Epithelial cell of proximal tubule (primary cell): Measurements from ENCODE around the gene TTC19. TPM values are rescaled to one million over a fixed set of nuclear protein-coding genes. Genes with fewer than 3 reads are reported as not detected.
"Not testable (repeated sequence)": the region's sequence is repeated elsewhere in the genome, so short reads cannot be mapped to it uniquely, and the experiment has no call there.

Experiments used
- DNase-seq: peaks from one replicate; pipeline ENCODE4 v3.0.0-alpha.2; 2011; ENCODE audit warnings: low read depth
- H3K4me3 ChIP-seq: 2 replicates; pipeline ENCODE4 v1.5.1; 2011; ENCODE audit warnings: low read depth, mild to moderate bottlenecking, low read length
- total RNA-seq: library from RNA; depleted of rRNA; stranded (reverse); fragments of >200 nt; gene quantifications from 2 replicates; pipeline ENCODE4 v1.2.3, GENCODE V29; 2015
- TF ChIP-seq, protein P1 (sequence below): conservative IDR thresholded peaks from 2 replicates; pipeline ENCODE4 v1.5.1; 2012; ENCODE audit warnings: low read depth, mild to moderate bottlenecking, low read length

The TTC19 gene
- total RNA-seq, 1 donor from 2014 or later: 61.9 TPM

DNA sequence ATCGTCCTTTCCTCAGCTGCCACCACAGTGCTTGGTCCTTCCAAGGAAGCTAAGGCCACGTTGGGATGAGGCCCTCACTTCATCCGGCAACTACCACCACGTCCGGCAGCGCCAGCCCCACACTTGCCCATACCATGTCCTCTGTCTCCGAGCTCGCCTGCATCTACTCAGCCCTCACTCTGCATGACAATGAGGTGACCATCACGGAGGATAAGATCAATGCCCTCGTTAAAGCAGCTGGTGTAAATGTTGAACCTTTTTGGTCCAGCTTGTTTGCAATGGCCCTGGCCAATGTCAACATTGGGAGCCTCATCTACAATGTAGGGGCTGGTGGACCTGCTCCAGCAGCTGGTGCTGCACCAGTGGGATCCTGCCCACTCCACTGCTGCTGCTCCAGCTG lies 44.9 kb downstream of the TTC19 start:
- TF ChIP-seq, protein P1, sequence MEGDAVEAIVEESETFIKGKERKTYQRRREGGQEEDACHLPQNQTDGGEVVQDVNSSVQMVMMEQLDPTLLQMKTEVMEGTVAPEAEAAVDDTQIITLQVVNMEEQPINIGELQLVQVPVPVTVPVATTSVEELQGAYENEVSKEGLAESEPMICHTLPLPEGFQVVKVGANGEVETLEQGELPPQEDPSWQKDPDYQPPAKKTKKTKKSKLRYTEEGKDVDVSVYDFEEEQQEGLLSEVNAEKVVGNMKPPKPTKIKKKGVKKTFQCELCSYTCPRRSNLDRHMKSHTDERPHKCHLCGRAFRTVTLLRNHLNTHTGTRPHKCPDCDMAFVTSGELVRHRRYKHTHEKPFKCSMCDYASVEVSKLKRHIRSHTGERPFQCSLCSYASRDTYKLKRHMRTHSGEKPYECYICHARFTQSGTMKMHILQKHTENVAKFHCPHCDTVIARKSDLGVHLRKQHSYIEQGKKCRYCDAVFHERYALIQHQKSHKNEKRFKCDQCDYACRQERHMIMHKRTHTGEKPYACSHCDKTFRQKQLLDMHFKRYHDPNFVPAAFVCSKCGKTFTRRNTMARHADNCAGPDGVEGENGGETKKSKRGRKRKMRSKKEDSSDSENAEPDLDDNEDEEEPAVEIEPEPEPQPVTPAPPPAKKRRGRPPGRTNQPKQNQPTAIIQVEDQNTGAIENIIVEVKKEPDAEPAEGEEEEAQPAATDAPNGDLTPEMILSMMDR: no peak
- no peak for DNase-seq
- no peak overlapping the region for H3K4me3 ChIP-seq

DNA sequence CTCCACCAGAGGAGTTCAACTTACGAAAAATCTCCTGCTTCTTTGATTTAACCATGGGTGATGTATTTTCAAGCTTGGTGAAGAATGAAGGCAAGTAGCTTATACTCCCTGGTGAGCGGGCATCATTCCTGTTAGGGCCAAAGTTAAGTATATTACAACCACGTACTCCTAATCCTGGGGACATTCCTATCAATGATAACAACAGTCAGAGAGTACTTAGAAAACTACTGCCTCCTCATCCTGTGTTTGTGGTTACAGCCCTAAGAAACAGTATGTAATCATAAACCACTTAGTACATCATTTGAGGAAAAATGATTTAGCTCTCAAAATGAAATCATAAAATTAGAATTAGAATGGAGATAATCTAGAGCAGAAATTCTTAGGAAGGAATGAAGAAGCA lies 47.3 kb downstream of the TTC19 start:
- DNase-seq: no peak
- no peak overlapping the region for H3K4me3 ChIP-seq
- TF ChIP-seq, protein P1: no peak

DNA sequence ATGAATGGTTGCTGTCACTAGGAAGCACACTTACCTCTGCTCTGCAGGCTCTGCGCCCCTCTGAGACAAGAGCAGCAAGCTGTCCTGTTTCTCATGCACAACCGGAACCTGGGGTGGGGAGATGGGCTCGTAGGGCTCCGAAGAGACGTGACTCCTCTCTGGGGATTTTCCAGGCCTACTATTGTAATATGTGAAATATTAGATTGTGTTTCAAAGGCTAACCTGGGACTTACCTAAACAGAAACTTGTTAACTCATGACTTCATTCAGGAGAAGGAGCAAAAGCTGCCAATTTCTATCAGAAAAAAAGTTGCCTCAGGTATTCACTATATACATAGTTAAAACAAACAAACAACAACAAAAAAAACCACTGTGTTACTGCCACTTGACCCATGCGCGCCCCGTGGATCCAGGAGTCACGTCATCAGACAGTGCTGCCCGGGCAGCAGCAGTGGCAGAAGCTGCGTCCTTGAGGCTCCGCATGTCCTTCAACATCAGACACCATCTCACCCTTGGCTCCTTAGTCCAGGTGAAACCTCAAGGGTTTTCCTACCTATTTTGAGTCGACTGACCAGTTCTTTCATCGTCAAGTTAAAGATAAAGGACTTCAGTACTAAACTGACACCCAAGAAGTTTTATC lies 49.3 kb downstream of the TTC19 start:
- TF ChIP-seq, protein P1: no peak
- no peak overlapping the region for H3K4me3 ChIP-seq
- no peak for DNase-seq

DNA sequence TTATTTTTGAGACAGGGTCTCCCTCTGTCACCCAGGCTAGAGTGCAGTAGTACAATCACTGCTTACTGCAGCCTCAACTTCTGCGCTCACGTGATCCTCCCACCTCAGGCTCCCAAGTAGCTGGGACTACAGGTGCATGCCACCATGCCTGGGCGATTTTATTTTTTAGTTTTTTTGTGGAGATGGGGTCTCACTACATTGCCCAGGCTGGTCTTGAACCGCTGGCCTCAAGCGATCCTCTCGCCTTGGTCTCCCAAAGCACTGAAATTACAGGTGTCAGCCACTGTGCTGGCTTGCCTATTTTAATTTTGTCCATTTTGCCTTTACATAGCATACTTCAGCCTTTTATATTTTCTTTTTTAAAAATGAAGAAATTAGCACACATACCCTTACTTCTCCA lies 51.2 kb downstream of the TTC19 start:
- TF ChIP-seq, protein P1: no peak
- no peak overlapping the region for H3K4me3 ChIP-seq
- no peak for DNase-seq

DNA sequence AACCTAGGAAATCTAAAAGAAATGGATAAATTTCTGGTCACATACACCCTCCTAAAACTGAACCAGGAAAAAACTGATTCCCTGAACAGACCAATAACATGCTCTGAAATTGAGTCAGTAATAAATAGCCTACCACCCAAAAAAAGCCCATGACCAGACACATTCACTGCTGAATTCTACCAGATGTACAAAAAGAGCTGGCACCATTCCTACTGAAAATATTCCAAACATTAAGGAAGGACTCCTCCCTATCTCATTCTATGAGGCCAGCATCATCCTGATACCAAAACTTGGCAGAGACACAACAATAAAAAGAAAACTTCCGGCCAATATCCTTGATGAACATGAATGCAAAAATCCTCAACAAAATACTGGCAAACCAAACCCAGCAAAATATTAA lies 52.9 kb downstream of the TTC19 start:
- no peak overlapping the region for H3K4me3 ChIP-seq
- no peak for DNase-seq
- TF ChIP-seq, protein P1: no peak

DNA sequence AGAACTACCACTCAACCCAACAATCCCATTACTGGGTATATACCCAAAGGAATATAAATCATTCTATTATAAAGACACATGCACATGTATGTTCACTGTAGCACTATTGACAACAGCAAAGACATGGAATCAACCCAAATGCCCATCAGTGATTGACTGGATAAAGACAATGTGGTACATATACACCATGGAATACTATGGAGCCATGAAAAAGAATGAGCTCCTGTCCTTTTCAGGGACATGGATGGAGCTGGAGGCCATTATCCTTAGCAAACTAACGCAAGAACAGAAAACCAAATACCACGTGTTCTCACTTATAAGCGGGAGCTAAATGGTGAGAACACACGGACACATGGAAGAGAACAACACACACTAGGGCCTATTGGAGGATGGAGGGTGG lies 55.5 kb downstream of the TTC19 start:
- H3K4me3 ChIP-seq, DNase-seq: not testable (repeated sequence)

DNA sequence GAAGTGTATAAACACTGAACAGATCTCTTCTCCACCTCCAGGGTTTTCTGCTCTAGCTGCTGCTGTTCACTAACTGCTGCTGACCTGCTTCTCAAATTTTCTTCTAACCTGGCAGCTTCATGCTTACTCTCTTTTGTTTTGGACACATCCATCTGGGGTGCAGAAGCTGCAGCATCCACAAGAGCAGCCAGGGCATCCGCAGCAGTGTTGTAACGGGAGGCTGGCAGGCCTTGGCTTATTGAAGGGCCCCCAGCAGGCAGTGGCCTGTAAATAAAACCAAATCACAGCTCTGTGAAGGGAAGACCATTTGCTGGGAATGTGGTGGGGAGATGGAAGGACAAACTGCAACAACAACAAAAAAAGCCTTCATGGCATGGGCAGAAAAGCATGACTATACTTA lies 62.0 kb downstream of the TTC19 start:
- DNase-seq: no peak
- no peak overlapping the region for H3K4me3 ChIP-seq
- TF ChIP-seq, protein P1: no peak
